Fibroblast of skin of right biceps (primary cell): ENCODE results near the gene ENPP6.

Experiments
- DNase-seq: peaks from one replicate; pipeline ENCODE4 v3.0.0-alpha.2; 2013

Gene ENPP6

GRCh38 chr4:184217634-184218033 lies at the start of gene ENPP6:
ENPP6 (minus strand) TSS chr4:184217873; CDS start chr4:184217819, 54 bp downstream.
- DNase-seq: no peak

GRCh38 chr4:184267206-184267608 lies 49.5 kb upstream of the ENPP6 start:
- DNase-seq: no peak

DNA sequence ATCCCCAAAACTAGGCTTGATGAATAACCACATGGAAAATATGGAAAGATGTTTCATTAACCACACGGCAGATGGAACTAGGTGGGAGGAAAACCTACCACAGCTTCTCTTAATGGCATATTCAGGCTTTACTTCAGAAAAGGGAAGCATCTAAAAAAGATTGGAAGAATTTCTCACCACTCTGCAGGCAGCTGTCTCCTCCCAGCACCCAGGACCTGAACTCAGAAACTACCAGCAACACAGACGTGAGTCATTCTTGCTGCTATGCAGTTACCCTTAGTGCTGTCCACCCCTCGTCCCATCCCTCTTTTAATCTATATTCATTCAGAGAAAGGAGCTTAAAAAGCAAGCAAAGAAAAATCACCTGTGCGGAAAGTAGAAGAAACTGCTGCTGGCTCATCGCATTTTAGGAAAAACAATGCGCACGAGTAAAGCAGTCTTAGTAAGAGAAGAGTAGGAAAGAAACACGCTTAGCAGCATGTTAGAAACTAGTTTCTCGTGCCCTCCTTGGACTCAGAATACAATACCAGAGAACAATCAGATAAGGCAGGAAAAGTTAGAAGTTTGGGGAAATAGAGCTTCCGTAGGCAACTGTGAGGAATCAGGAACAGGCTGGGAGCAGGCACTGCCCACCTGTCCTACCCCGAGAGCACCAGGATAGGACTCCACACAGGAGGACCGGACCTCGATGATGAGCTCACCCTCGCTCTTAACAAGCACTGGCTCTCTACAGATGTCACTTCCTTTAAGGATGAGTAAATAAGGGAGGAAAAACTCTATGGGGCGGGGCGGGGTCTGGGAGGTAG lies 48.1 kb upstream of the ENPP6 start:
- DNase-seq: peak; percentile 55

DNA sequence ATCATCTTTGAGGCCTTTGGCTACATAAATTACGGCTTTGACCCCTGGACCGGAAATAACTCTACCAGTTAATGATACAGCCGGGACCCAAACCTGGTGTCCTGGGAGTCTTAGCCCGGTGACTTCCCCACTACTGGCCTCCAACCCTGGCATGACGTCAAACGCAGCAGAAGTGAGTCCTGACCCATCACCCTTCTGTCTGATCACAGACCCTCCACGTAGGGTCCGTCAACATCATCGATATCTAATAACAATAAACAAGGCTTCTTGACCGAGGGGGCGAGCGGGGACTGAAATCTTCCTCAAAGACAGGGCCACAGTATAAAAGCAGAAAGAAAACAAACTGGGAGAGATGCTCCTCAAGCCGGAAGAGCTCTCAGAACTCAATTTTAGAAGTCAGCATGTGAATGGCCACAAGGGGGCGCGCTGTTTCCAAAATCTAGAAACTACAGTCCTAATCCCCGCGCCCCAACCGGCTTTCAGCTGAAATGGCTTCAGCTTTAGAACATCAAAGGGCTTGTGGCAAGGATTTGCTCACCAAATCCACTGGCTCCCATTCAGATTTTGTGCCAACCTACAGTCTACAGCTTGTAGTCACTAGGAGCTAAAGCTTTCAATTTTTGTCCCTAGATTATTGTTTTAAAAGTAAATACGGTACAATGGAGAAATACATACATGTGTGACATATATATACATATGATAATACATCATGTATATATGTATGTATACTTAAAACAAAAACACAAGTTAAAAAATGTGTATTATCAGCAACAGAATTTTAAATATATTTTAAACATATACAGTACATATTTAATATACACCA lies 46.4 kb upstream of the ENPP6 start:
- DNase-seq: peak; percentile 88

DNA sequence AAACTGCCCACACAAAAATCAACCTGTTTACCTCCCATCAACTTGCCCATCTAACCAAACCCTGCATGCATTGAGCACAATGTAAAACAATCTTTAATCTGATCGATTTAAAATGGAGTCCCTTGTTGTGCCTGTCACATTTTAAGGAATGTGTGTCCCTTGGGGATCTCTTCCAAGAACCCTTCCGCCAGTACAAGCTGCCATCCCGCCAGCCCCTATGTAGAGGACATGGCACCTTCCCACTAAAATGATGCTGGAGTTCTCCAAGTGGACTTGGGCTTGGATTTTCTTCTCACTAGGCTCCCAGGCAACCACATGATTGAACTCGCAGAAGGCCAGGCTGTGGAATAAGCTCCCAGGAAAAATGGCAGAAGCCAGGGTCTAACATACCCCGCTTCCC lies 45.8 kb upstream of the ENPP6 start:
- DNase-seq: no peak

- DNase-seq: peak; percentile 33
Observed at GRCh38 chr4:184262901-184263300, 45.2 kb upstream of the ENPP6 start.

DNA sequence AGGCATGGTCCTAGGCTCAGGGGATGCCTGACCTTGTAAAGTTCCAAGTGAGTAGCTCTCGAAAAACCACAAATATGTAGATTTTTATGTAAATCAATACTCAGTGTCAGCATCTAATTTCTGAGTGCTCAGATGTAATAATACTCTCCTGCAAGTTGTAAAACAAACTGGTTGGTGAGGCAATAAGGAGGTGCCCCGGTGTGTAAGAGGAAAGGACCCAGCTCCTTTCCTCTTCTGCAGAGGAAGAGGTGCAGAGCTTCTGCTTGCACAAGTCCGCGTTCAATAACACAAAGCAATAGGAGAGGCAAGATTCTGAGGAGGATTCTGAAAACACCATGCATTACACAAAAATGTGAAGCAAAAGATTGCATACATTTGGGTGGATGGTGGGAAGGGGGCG lies 43.6 kb upstream of the ENPP6 start:
- DNase-seq: no peak

- DNase-seq: no peak
Observed at GRCh38 chr4:184259866-184260265, 42.2 kb upstream of the ENPP6 start.

- no peak for DNase-seq
Observed at GRCh38 chr4:184259081-184259480, 41.4 kb upstream of the ENPP6 start.

DNA sequence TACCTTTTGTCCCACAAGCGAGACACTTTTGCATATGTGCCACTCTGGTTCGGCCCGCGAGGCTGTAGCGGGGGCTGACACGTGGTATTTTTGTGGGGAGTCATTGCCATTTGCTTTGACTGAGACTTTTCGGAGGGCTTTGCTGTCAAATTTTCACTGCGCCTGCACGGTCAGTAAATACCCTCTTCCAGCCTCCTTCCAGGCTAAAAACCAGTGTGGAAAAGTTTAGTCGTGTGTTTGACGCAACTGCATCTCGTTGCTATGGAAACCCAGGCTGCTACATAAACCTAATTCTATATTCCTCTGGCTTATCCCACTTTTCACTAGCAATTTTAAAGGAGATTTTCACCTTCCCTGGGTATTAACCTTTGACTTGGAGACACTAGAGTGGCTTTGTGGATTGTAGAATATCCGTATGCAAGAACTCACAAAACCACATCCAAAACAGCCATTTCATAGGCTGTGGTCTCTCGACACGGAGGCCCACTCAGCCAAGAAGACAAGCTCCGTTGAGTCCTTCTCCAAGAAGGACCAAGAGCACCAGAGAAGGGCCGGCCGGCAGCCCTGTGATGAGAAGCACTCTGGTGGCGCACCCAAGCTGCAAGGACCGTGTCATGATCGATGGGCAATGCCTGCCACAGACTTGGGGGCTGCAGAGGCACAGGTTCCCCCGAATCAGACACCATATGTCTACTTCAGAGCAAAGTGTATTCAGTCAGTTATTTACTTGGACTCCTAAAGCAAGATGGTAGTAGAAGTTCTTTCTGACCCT lies 38.4 kb upstream of the ENPP6 start:
- DNase-seq: no peak

GRCh38 chr4:184255361-184255760 lies 37.7 kb upstream of the ENPP6 start:
- no peak for DNase-seq

- DNase-seq: no peak
Observed at GRCh38 chr4:184253072-184253420, 35.4 kb upstream of the ENPP6 start.

- no peak for DNase-seq
Observed at GRCh38 chr4:184252136-184253071, 34.7 kb upstream of the ENPP6 start.

GRCh38 chr4:184251670-184251980 lies 34.0 kb upstream of the ENPP6 start:
- DNase-seq: no peak

DNA sequence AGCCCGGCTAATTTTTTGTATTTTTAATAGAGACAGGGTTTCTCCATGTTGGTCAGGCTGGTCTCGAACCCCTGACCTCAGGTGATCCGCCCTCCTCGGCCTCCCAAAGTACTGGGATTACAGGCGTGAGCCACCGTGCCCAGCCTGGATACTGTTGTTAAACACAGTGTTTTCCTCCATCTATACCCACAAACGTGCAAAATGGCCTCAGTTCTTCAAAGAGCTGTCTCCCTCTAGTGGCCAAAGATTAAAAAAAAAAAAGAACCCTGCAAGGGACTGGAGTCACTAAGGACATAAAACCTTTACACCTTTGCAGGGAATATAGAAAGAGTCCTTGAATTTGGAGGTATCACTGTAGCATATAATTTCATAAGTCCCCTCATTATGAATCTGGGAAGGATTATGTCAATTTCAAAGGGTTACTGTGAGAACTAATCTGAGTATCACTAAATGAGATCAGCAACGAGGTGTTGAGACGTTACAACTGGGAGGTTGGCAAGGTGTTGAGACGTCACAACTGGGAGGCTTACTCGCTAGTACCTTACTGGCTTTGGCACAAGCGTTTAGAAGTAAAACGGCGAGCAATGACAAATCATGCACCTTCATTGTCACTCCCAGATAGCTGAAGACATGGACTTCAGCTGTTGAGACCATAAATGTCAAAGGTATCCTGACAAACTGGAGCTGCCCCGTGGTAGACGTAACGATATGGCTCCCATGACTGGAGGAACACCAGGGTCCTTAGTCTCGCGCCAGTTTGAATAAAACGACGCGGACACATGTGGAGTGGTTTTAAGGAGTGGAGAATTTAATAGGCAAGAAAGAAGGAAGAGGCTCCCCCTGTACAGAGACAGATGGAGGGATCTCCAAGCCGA lies 33.4 kb upstream of the ENPP6 start:
- DNase-seq: peak; percentile 49

DNA sequence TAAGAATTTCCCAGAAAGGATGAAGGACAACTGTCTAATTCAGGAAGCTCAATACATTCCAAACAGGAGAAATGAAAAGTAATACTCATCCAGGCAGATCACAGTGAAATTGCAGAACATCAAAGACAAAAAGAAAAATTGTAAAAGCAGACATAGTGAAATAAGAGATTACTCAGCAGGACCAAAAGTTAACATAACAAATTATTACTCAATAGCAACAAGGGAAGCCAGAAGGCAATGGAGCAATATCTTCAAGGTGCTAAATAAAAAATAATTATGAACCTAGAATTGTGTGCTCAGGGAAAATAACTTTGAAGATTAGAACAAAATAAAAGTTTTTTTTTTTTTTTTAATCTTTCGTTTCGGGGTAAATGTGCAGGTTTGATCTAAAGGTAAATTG lies 30.5 kb upstream of the ENPP6 start:
- no peak for DNase-seq

- no peak for DNase-seq
Observed at GRCh38 chr4:184247421-184247820, 29.7 kb upstream of the ENPP6 start.

DNA sequence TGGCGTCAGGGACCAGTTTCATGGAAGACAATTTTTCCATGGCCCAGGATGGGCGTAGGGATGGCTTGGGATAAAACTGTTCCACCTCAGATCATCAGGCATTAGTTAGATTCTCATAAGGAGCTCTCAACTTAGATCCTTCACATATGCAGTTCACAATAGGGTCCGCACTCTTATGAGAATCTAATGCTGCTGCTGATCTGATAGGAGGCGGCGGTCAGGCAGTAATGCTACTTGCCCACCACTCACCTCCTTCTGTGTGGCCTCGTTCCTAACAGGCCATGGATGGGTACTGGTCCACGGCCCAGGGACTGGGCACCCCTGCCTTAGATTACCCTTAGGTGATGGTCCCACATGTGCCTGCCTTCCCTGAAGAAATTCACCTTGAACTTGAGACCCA lies 28.8 kb upstream of the ENPP6 start:
- DNase-seq: no peak

- DNase-seq: no peak
Observed at GRCh38 chr4:184238072-184238745, 20.5 kb upstream of the ENPP6 start.

DNA sequence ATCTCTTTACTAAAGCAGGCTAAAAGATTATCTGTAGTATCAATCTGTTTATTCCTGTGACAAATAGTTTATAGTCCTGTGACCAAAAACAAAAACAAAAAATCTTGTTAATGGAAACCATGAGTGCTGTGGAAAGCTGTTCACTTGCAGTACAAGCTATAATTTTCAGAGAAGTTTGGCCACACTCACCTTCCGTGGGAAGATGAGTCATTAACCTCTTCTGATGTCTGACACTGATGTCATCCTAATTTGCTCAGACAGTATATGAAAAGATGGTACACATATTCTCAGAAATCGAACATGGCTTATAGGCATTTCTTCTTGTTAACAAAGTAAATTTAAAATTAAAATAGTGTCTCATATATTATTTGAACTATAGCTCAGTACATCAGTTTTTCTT lies 19.9 kb upstream of the ENPP6 start:
- DNase-seq: no peak

DNA sequence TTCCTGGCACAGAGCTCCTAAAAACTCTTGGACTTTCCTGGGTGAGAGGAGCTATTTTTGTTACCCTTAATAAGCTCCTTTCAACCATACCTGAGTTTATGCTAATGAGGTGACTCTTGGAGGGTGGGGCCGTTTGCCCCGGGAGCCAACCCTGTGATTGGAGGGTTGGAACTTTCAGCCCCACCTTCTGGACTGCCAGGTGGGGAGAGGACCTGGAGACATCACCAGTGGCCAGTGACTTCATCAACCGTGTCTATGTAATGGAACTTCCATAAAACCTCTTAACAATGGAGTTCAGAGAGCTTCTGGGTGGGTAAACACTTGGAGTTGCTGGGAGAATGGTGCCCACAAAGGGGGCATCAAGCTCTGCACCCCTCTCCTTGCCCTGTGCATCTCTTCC lies 17.9 kb upstream of the ENPP6 start:
- DNase-seq: no peak
